GM19238 (cell line): Measurements from ENCODE around the gene PPT2.
"Not testable (repeated sequence)": the region's sequence is repeated elsewhere in the genome, so short reads cannot be mapped to it uniquely, and the experiment has no call there.

ENCODE experiments used
- DNase-seq: peaks from one replicate; pipeline ENCODE4 v3.0.0; 2011; ENCODE audit warnings: low spot score; ENCODE audit not compliant: insufficient read length

The PPT2 gene

GRCh38 chr6:32127409-32127716 is 26.6 kb upstream of the PPT2 start:
- no peak for DNase-seq

GRCh38 chr6:32127717-32128592 is 26.0 kb upstream of the PPT2 start, which contains the start of gene ATF6B:
Gene ATF6B, minus strand, starts transcription at chr6:32128246. Its CDS starts 39 bp downstream, at chr6:32128207.
- DNase-seq = peak; percentile 96

GRCh38 chr6:32128751-32129296 is 25.1 kb upstream of the PPT2 start:
- DNase-seq = no peak

- no peak for DNase-seq
These were observed 24.4 kb upstream of the PPT2 start for GRCh38 chr6:32129297-32130088.

- no peak for DNase-seq
These were observed 22.4 kb upstream of the PPT2 start for GRCh38 chr6:32131439-32131948.

- no peak for DNase-seq
These were observed 21.8 kb upstream of the PPT2 start for GRCh38 chr6:32132110-32132509.

GRCh38 chr6:32133786-32134185 is 20.2 kb upstream of the PPT2 start:
- DNase-seq = no peak

- DNase-seq = no peak
These were observed 16.5 kb upstream of the PPT2 start for GRCh38 chr6:32137454-32137853.

- no peak for DNase-seq
These were observed 14.4 kb upstream of the PPT2 start for GRCh38 chr6:32139590-32139989.

- no peak for DNase-seq
These were observed 13.4 kb upstream of the PPT2 start for GRCh38 chr6:32140420-32141046.

- not testable (repeated sequence) for DNase-seq
These were observed 9.7 kb upstream of the PPT2 start for GRCh38 chr6:32144238-32144637.

- no peak for DNase-seq
These were observed 7.7 kb upstream of the PPT2 start for GRCh38 chr6:32146287-32146686.

GRCh38 chr6:32146687-32147086 is 7.3 kb upstream of the PPT2 start:
- DNase-seq = no peak

GRCh38 chr6:32147401-32148132 is 6.4 kb upstream of the PPT2 start:
- no peak for DNase-seq

GRCh38 chr6:32148289-32149091 is 5.5 kb upstream of the PPT2 start:
- no peak for DNase-seq

GRCh38 chr6:32149092-32149755 is 4.7 kb upstream of the PPT2 start:
- DNase-seq = no peak

- DNase-seq = no peak
These were observed 3.7 kb upstream of the PPT2 start for GRCh38 chr6:32149932-32150870.

GRCh38 chr6:32151181-32151862 is 2.6 kb upstream of the PPT2 start:
- DNase-seq = no peak
